GM18517 (cell line): ENCODE results near the gene COPZ2.
"Not testable (repeated sequence)": the region's sequence is repeated elsewhere in the genome, so short reads cannot be mapped to it uniquely, and the experiment has no call there.

Experiments
- ATAC-seq: cut with Tn5 transposase; IDR thresholded peaks from one replicate; pipeline ENCODE4 v1.9.1; 2021; ENCODE audit warnings: mild to moderate bottlenecking, moderate library complexity; ENCODE audit not compliant: unreplicated experiment

The COPZ2 gene

DNA sequence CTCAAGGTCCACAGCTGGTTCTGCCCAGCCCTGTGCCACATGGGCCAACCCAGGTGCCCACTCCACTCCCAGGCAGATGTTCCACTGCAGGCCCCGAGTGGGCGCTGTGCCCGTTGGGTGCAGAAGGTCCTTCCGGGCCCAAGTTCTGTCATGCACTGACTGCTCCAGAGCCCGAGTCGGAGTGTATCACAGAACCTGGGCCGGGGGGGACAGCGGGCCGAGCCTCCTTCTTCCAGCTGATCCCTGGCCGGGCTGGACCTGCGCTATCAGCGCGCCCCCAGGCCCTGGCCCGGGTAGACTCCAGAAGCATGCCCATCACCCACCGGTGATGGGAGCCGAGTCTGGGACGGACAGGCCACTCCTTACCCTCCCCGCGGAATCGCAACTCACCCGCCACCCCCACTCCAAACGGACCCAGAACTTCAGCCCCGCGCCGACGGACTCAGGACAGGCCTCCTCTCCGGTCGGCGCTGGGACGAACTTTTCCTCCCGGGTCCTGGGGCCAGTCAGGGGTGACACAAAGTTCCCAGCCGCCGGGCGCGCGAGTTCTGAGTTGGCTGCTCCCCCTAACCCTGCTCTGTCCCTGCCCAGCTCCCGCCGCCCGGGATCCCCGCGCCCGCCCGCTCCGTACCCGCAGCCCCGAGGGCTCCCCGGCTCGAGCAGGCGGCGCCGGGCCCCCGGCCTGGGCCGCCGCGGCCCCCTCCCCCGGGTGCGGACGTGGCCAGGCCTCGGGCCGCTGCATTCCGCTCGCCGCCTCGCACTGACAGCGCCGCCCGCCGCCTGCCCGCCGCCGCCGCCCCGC lies at the start of gene COPZ2:
TSS of gene COPZ2 (minus strand) at position 762 of the 802 bp plus-strand sequence. CDS start at position 742, 20 bp downstream.
- no peak for ATAC-seq

- ATAC-seq = no peak
Observed at GRCh38 chr17:48084932-48085331, 47.3 kb upstream of the COPZ2 start.

- no peak for ATAC-seq
Observed at GRCh38 chr17:48081858-48082257, 44.3 kb upstream of the COPZ2 start.

- not testable (repeated sequence) for ATAC-seq
Observed at GRCh38 chr17:48077152-48077551, 39.6 kb upstream of the COPZ2 start.

DNA sequence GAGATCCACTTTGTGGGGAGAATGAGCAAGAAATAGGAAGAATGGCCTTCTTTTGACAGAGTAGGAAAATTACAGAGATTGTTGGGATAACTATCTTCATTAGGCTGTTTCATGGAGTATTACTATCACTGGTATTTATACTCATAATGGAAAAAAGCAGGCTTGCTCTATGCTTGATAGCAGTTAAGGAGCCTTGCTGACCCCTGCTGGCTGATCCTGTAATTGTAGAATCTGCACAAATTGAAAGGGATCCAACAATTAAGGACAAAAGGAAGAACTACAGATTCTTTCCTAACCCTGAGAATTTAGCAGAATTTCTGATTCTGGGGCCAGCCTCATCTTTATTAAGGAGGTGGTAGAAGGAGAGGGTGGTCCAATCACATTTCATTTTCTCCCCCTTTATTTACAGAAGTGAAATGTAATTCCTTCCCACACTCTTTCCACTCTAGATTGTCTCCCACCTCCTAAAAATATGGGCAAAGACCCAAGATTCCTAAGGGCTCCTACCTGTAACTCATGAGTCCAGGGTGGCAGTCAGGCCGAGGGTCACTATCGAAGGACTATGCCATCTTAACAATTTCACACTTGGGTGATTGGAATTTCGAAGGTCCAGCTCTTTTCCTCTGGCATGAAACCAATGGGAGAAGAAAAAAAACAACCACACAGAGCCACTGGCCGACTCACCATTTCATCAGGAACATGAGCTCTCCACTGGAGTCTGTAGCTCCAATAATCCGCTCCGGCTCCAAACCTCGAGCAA lies 36.9 kb upstream of the COPZ2 start:
- no peak for ATAC-seq

GRCh38 chr17:48073566-48074094 lies 36.0 kb upstream of the COPZ2 start:
- not testable (repeated sequence) for ATAC-seq

GRCh38 chr17:48072811-48073210 lies 35.2 kb upstream of the COPZ2 start:
- not testable (repeated sequence) for ATAC-seq

- no peak for ATAC-seq
Observed at GRCh38 chr17:48071654-48072053, 34.1 kb upstream of the COPZ2 start.

DNA sequence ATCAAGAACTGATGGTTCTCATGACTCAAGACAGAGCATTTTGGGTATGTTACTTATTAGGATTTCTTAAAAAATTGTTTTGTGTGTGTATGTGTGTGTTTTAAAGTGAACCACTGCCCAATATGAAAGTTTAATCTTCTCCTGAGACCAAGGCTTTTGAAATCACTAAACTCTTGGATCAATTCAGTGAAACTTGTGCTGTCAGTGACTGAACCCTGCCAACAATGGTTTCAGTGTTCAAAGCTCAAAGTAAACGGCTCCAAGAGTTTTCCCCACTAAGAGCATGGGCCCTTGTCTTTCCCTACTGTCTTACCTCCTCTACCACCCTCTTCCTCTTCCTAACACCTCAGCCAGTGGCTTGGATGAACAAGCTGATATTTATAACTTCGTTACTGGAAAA lies 32.6 kb upstream of the COPZ2 start:
- no peak for ATAC-seq

- ATAC-seq = no peak
Observed at GRCh38 chr17:48068491-48068961, 30.9 kb upstream of the COPZ2 start.

DNA sequence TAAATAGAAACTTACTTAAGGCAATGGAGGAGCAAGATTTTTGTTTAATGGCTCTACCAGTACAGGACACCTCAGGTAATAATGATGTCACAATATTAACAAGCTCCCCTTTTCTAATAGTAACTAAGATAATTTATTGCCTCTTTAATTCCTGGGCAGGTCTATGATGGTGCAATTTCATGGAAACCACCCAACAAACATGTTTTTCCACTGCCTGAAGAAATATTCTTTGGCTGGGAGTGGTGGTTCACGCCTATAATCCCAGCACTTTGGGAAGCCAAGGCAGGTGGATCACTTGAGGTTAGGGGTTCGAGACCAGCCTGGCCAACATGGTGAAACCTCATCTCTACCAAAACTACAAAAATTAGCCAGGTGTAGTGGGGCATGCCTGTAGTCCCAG lies 30.2 kb upstream of the COPZ2 start:
- ATAC-seq = not testable (repeated sequence)

DNA sequence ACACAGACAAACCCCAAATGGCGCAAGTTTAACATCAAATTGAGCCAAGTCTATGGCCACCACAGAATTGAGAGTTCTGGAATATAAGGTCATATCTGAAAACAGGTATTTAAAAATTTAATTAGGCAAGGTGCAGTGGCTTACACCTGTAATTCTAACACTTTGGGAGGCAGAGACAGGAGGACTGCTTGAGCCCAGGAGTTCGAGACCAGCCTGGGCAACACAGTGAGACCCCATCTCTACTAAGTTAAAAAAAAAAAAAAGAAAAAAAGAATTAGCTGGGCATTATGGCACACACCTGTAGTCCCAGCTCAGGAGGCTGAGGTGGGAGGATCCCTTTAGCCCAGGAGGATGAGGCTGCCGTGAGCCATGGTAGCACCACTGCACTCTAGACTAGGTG lies 29.6 kb upstream of the COPZ2 start:
- ATAC-seq = no peak

- no peak for ATAC-seq
Observed at GRCh38 chr17:48066656-48067055, 29.1 kb upstream of the COPZ2 start.

DNA sequence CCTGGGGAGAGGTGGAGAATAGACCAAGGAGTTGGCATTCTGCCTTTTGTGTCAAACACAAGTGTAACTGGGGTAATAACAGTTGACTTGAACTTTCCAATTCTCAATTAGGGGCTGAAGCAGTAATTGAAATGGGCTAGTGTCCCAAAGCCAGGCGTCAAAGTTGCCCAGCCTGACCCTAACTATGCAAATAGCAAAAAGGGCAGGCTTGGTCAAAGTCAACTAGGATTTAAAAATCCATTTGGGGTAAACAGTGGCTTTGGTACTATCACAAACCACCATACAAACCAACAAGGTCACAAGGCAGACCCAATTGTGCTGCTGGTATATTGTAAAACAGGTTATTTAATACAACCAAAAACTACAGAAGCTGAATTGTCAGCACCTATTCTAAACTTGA lies 28.6 kb upstream of the COPZ2 start:
- ATAC-seq = no peak

DNA sequence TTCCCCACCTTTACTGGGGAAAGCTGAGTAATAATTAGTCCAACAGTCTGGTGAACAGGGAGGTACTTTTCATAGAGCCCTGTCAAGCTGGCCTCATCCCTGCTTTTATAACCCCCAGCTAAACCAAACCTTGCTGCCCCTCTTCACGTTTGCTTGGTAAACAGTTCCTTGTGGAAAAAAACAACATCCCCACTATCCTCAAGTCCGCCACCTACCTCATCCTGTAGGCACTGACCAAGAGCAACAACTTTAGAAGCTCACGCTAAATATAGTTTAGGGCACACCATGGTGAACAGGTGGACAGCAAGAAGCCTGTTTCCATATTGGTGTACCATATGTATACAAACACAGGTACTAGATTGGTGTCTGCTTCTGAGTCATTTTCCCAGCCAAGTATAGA lies 27.0 kb upstream of the COPZ2 start:
- ATAC-seq = no peak

DNA sequence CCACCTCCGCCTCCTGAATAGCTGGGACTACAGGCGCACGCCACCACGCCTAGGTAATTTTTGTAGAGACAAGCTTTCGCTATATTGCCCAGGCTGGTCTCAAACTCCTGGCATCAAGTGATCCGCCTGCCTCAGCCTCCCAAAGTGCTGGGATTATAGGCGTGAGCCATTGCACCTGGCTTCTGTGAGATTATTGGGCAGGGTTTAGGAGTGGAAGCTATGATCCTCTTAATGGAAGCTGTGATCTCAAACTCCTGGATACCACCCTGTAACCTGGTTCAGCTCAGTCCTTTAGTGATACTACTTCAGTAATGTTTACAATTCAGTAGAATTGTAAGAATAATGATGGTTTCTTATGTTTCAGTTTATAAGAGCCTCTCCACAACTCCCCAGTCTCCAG lies 24.7 kb upstream of the COPZ2 start:
- ATAC-seq = no peak

DNA sequence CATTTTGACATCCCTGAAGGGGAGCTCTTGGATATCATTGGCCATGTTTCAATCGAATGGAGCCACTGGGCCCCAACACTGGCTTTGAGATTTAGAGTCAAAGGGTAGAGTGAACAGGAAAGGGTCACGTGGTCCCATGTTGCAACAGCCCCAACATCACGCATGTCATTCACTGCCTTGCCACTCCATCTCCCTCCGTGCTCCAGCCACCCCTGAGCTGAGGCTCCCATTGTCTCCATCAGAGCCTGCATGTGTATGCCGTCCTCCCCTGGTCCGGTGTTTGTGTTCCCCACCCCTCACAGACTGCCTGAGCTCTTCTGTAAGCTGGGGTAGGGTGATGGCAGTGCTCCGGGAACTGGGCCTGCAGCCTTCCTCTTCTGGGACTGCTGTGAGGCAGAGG lies 22.7 kb upstream of the COPZ2 start:
- no peak for ATAC-seq

DNA sequence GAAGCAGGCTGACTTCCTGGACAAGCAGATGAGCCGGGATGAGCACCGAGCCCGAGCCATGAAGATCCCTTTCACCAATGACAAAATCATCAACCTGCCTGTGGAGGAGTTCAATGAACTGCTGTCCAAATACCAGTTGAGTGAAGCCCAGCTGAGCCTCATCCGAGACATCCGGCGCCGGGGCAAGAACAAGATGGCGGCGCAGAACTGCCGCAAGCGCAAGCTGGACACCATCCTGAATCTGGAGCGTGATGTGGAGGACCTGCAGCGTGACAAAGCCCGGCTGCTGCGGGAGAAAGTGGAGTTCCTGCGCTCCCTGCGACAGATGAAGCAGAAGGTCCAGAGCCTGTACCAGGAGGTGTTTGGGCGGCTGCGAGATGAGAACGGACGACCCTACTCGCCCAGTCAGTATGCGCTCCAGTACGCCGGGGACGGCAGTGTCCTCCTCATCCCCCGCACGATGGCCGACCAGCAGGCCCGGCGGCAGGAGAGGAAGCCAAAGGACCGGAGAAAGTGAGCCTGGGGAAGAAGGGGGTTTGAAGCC lies 21.6 kb upstream of the COPZ2 start:
- no peak for ATAC-seq

DNA sequence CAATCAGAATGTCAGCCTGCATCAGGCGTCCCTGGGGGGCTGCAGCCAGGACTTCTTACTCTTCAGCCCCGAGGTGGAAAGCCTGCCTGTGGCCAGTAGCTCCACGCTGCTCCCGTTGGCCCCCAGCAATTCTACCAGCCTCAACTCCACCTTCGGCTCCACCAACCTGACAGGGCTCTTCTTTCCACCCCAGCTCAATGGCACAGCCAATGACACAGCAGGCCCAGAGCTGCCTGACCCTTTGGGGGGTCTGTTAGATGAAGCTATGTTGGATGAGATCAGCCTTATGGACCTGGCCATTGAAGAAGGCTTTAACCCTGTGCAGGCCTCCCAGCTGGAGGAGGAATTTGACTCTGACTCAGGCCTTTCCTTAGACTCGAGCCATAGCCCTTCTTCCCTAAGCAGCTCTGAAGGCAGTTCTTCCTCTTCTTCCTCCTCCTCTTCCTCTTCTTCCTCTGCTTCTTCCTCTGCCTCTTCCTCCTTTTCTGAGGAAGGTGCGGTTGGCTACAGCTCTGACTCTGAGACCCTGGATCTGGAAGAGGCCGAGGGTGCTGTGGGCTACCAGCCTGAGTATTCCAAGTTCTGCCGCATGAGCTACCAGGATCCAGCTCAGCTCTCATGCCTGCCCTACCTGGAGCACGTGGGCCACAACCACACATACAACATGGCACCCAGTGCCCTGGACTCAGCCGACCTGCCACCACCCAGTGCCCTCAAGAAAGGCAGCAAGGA lies 21.0 kb upstream of the COPZ2 start:
- ATAC-seq = no peak

GRCh38 chr17:48057626-48058025 lies 20.0 kb upstream of the COPZ2 start:
- no peak for ATAC-seq

- no peak for ATAC-seq
Observed at GRCh38 chr17:48056879-48057278, 19.3 kb upstream of the COPZ2 start.
